Heart left ventricle (tissue), 16 donors: ENCODE results near the gene ZSWIM2. TPM values are rescaled to one million over a fixed set of nuclear protein-coding genes. Genes with fewer than 3 reads are reported as not detected.
A peak's percentile ranks its signal among the peaks of the same experiment; 100 is the strongest.
"Not testable (repeated sequence)": the region's sequence is repeated elsewhere in the genome, so short reads cannot be mapped to it uniquely, and the experiment has no call there.

ENCODE experiments used
- ATAC-seq, 4 donors: fragments of 200-7000 bp; cut with Tn5 transposase; one replicate each; pipeline ENCODE4 v1.9.1; 2020 to 2022; ENCODE audit warnings: moderate library complexity in 4 of 4, mild to moderate bottlenecking in 3 of 4, moderate number of reproducible peaks in 1 of 4
- DNase-seq, 5 donors: peaks; one replicate each; pipeline ENCODE4 v3.0.0-alpha.2; 2020
- H3K27ac ChIP-seq, 12 donors: fragments of 200-600 bp; sonication (generic) in 4 of 12; one replicate each; pipeline versions ENCODE4 v1.5.0 to v1.8.0; 2016 to 2022; ENCODE audit warnings: mild to moderate bottlenecking in 2 of 12
- H3K27me3 ChIP-seq, 9 donors: fragments of 200-600 bp; sonication (generic) in 2 of 9; one replicate each; pipeline versions ENCODE4 v1.5.1 to v1.8.0; 2016 to 2022; ENCODE audit warnings: mild to moderate bottlenecking in 3 of 9
- H3K36me3 ChIP-seq, 9 donors: fragments of 200-600 bp; sonication (generic) in 2 of 9; one replicate each; pipeline versions ENCODE4 v1.5.0 to v1.8.0; 2018 to 2022; ENCODE audit warnings: mild to moderate bottlenecking in 2 of 9
- H3K4me1 ChIP-seq, 12 donors: fragments of 200-600 bp; sonication (generic) in 4 of 12; one replicate each; pipeline versions ENCODE4 v1.5.0 to v1.8.0; 2016 to 2022; ENCODE audit warnings: mild to moderate bottlenecking in 3 of 12
- H3K4me3 ChIP-seq, 12 donors: fragments of 200-600 bp; sonication (generic) in 4 of 12; one replicate each; pipeline versions ENCODE4 v1.5.0 to v1.8.0; 2017 to 2022; ENCODE audit warnings: mild to moderate bottlenecking in 9 of 12, moderate library complexity in 4 of 12
- H3K9me3 ChIP-seq, 12 donors: fragments of 200-600 bp; sonication (generic) in 4 of 12; one replicate each; pipeline versions ENCODE4 v1.5.0 to v1.8.0; 2016 to 2022; ENCODE audit warnings: mild to moderate bottlenecking in 1 of 12
- CTCF ChIP-seq, 12 donors: fragments of 200-600 bp; sonication (generic) in 4 of 12; IDR thresholded peaks; one replicate each; pipeline versions ENCODE4 v1.5.0 to v1.8.0; 2018 to 2022; ENCODE audit warnings: antibody characterized with exemption in 12 of 12, mild to moderate bottlenecking in 5 of 12
- POLR2A ChIP-seq, 2 donors: fragments of 450-650 bp; IDR thresholded peaks; one replicate each; pipeline ENCODE4 v1.6.1; 2017; ENCODE audit warnings: antibody characterized with exemption in 2 of 2, mild to moderate bottlenecking in 2 of 2, moderate library complexity in 2 of 2
- WGBS, 4 donors: extraction: QIAGEN DNeasy Blood & Tissue Kit in 2 of 4; methylation state at CpG; one replicate each; pipeline versions ENCODE4 v1.1.5 to v1.1.7; 2013 to 2018; 5-methylcytosine and 5-hydroxymethylcytosine counted together
- intact Hi-C, 10 donors: fragments of 100-400 bp; cut with DNase I; formaldehyde crosslinking; loops; one replicate each; pipeline versions ENCODE4 v1.11.1 to v1.14.2; 2022
- long read RNA-seq, 3 donors: library from polyadenylated mRNA; unstranded; transcript quantifications; one replicate each; pipeline ENCODE4 v2.0.0, GENCODE V29; 2020 to 2021
- polyA plus RNA-seq, 2 donors: library from polyadenylated mRNA; stranded (reverse); fragments of 200-250 nt; gene quantifications; one replicate each; pipeline ENCODE4 v1.2.3, GENCODE V29; 2013
- total RNA-seq, 9 donors: library from RNA; depleted of rRNA in 2 of 9; stranded (reverse); fragments of >200 nt in 2 of 9; fragmentation: NEBNext Ultra II Directional in 3 of 9; extraction: Animal tissue kit (Norgen Biotek cat#: 25700) in 3 of 9; gene quantifications; one replicate each; pipeline versions ENCODE4 v1.1.0 to v1.2.4, GENCODE V29; 2016 to 2023
- donor health status: ischemic (EF 13 %, LVEDD 7.1; RV severe dilation, severe dysfunction).
- donor health status: healthy with polysubstance abuse.
- donor health status: DM: no; HTN: yes; CAD: no.
- donor health status: DM: no; HTN: no; CAD: no.
- donor health status: ischemic (EF 25% LVEDD 6.9; RV normal size, moderate dysfunction).
- donor health status: ischemic (EF 25% LVEDD 5.7; RV mildly dilated, moderate dysfunction).
- donor health status: healthy.
- donor health status: DM: yes; HTN: yes; CAD: no.
- donor health status: ischemic (EF 35%, LVEDD 5.7; RV mildly dilated, moderate dysfunction).
- donor health status: nonischemic (EF 11% LVEDD 7.7; RV severe dilation, severe dysfunction).
- donor health status: DM: yes; HTN: yes; CAD: no.
- donor health status: PGD.
- donor health status: ischemic (EF 29% LVEDD 5.4; RV normal size, mild dysfunction).
- donor health status: nonischemic (EF 23%, LVEDD 6.1; RV moderate dilation, normal function).

The ZSWIM2 gene
- total RNA-seq (not detected), polyA plus RNA-seq (not detected)
- long read RNA-seq, donor 1: 0 reads
- long read RNA-seq, donor 2: 0 reads
- long read RNA-seq, donor 3: 0 reads

GRCh38 chr2:186848873-186849578 is at the start of gene ZSWIM2:
ZSWIM2 (minus strand) TSS chr2:186849170; CDS start chr2:186849130, 40 bp downstream.
- ATAC-seq (peak in 3 of 4 donors; percentile 71 to 82 (median 79)), DNase-seq (peak; percentile 32 to 72 (median 53))
- TF ChIP-seq POLR2A (IDR thresholded peaks at IDR 0.05) (no peak), CTCF (IDR thresholded peaks at IDR 0.05) (no peak)
- H3K27me3 ChIP-seq: peaks cover 0 to 17% (median 3%) of the 10 kb centered on the region in 9 donors
- peaks cover 0 to 13% (median 0%) of the 10 kb centered on the region in 12 donors for H3K4me1 ChIP-seq
- peak within 1 kb of the TSS; percentile 1 to 61 (median 45) for H3K4me3 ChIP-seq
- H3K36me3 ChIP-seq: no peaks in the 10 kb centered on the region
- 6 to 13% (median 8%) methylated on average over 33 to 39 of the region's 39 CpGs for WGBS, 4 donors
- peaks cover 0 to 19% (median 0%) of the 10 kb centered on the region in 12 donors for H3K9me3 ChIP-seq
- H3K27ac ChIP-seq: no peak within 1 kb of the TSS
- intact Hi-C loops: no loop called here

- H3K4me1 ChIP-seq, H3K36me3 ChIP-seq, intact Hi-C loops, H3K4me3 ChIP-seq, ATAC-seq, DNase-seq, H3K27me3 ChIP-seq, H3K9me3 ChIP-seq, H3K27ac ChIP-seq: not testable (repeated sequence)
- WGBS, 4 donors: 78 to 85% (median 82%) methylated on average over 3 of the region's 3 CpGs
Measured at GRCh38 chr2:186896220-186896619, 47.2 kb upstream of the ZSWIM2 start.

- Histone ChIP-seq H3K27me3 (no peaks in the 10 kb centered on the region), H3K36me3 (no peaks in the 10 kb centered on the region), H3K4me3 (no peak overlapping the region), H3K4me1 (no peaks in the 10 kb centered on the region), H3K9me3 (peaks cover 0 to 7% (median 0%) of the 10 kb centered on the region in 12 donors), H3K27ac (no peak overlapping the region)
- ATAC-seq (no peak), DNase-seq (no peak)
- 97 to 99% (median 98%) methylated on average over 2 of the region's 2 CpGs for WGBS, 4 donors
- TF ChIP-seq POLR2A (IDR thresholded peaks at IDR 0.05) (no peak), CTCF (IDR thresholded peaks at IDR 0.05) (no peak)
- intact Hi-C loops: no loop called here
Measured at GRCh38 chr2:186895451-186895850, 46.5 kb upstream of the ZSWIM2 start.

- H3K36me3 ChIP-seq: no peaks in the 10 kb centered on the region
- no peak for ATAC-seq
- H3K4me1 ChIP-seq: no peaks in the 10 kb centered on the region
- intact Hi-C loops: no loop called here
- peaks cover 0 to 3% (median 0%) of the 10 kb centered on the region in 12 donors for H3K9me3 ChIP-seq
- H3K27ac ChIP-seq: no peak overlapping the region
- H3K4me3 ChIP-seq: no peak overlapping the region
- WGBS, 4 donors: 67 to 78% (median 70%) methylated on average over 5 of the region's 5 CpGs
- H3K27me3 ChIP-seq: no peaks in the 10 kb centered on the region
- DNase-seq: no peak
- no peak for TF ChIP-seq CTCF (IDR thresholded peaks at IDR 0.05)
Measured at GRCh38 chr2:186894478-186894877, 45.5 kb upstream of the ZSWIM2 start.
